Bronchial epithelial cell (primary cell): ENCODE data around the gene DGAT2L6. TPM values are rescaled to one million over a fixed set of nuclear protein-coding genes. Genes with fewer than 3 reads are reported as not detected.
"Not testable (repeated sequence)": the region's sequence is repeated elsewhere in the genome, so short reads cannot be mapped to it uniquely, and the experiment has no call there.

Experiments used
- DNase-seq: peaks from one replicate; pipeline ENCODE4 v3.0.0-alpha.2; 2010; ENCODE audit warnings: low read depth
- FAIRE-seq: peaks from 2 replicates; lab custom pipeline; 2011; peaks lifted over from hg19 to GRCh38; lab: Jason Lieb, UNC
- H3K27me3 ChIP-seq: 2 replicates; pipeline ENCODE4 v1.5.1; 2011; ENCODE audit warnings: low read length; ENCODE audit not compliant: control insufficient read depth, insufficient read depth
- H3K36me3 ChIP-seq: 2 replicates; pipeline ENCODE4 v1.5.1; 2011; ENCODE audit warnings: low read length; ENCODE audit not compliant: control insufficient read depth, insufficient read depth
- H3K4me3 ChIP-seq: 2 replicates; pipeline ENCODE4 v1.5.1; 2011; ENCODE audit warnings: mild to moderate bottlenecking, low read depth, low read length, control low read depth
- CTCF ChIP-seq: IDR thresholded peaks from 2 replicates; pipeline ENCODE4 v1.5.1; 2011; ENCODE audit warnings: mild to moderate bottlenecking, moderate library complexity, low read length, control low read depth, inconsistent platforms; ENCODE audit not compliant: insufficient read depth, severe bottlenecking
- total RNA-seq: library from RNA; depleted of rRNA; stranded (reverse); fragments of >200 nt; gene quantifications from 2 replicates; pipeline ENCODE4 v1.2.1, GENCODE V29; 2014

The DGAT2L6 gene
- total RNA-seq, 1 donor from 2014 or later, result not detected

GRCh38 chrX:70201732-70202131 is 24.4 kb downstream of the DGAT2L6 start:
- Histone ChIP-seq H3K36me3 (no peaks in the 10 kb centered on the region), H3K4me3 (no peak overlapping the region), H3K27me3 (no peaks in the 10 kb centered on the region)
- no peak for TF ChIP-seq CTCF
- DNase-seq (no peak), FAIRE-seq (no peak)

GRCh38 chrX:70208479-70208878 is 31.2 kb downstream of the DGAT2L6 start:
- H3K4me3 ChIP-seq, result no peak overlapping the region
- FAIRE-seq (no peak), DNase-seq (no peak)
- TF ChIP-seq CTCF, result no peak
- no peaks in the 10 kb centered on the region for H3K36me3 ChIP-seq
- H3K27me3 ChIP-seq, result no peaks in the 10 kb centered on the region

- not testable (repeated sequence) for DNase-seq, FAIRE-seq, H3K36me3 ChIP-seq, H3K27me3 ChIP-seq, H3K4me3 ChIP-seq
Observed at GRCh38 chrX:70209570-70209969, 32.3 kb downstream of the DGAT2L6 start.

- Histone ChIP-seq H3K4me3 (no peak overlapping the region), H3K27me3 (no peaks in the 10 kb centered on the region), H3K36me3 (no peaks in the 10 kb centered on the region)
- DNase-seq, result peak; percentile 55
- no peak for TF ChIP-seq CTCF
- peak; percentile 89 for FAIRE-seq
Observed at GRCh38 chrX:70219938-70220764, 42.9 kb downstream of the DGAT2L6 start.

GRCh38 chrX:70226048-70226447 is 48.8 kb downstream of the DGAT2L6 start:
- Histone ChIP-seq H3K27me3 (no peaks in the 10 kb centered on the region), H3K36me3 (no peaks in the 10 kb centered on the region), H3K4me3 (no peak overlapping the region)
- no peak for DNase-seq
- FAIRE-seq, result no peak
- no peak for TF ChIP-seq CTCF

GRCh38 chrX:70226687-70227086 is 49.4 kb downstream of the DGAT2L6 start:
- no peak overlapping the region for H3K4me3 ChIP-seq
- DNase-seq (no peak), FAIRE-seq (no peak)
- H3K27me3 ChIP-seq, result no peaks in the 10 kb centered on the region
- no peaks in the 10 kb centered on the region for H3K36me3 ChIP-seq
- no peak for TF ChIP-seq CTCF
